HUES64 (cell line): ENCODE results near the gene ICE2. TPM values are rescaled to one million over a fixed set of nuclear protein-coding genes. Genes with fewer than 3 reads are reported as not detected.

Source experiments
- H3K27ac ChIP-seq: 2 replicates; pipeline ENCODE4 v1.7.0; 2013; ENCODE audit warnings: low read depth, low read length, inconsistent platforms
- H3K27me3 ChIP-seq: 2 replicates; pipeline ENCODE4 v1.6.1; 2013; ENCODE audit warnings: mild to moderate bottlenecking, low read length; ENCODE audit not compliant: insufficient read depth
- H3K36me3 ChIP-seq: 2 replicates; pipeline ENCODE4 v1.6.1; 2013; ENCODE audit warnings: mild to moderate bottlenecking, low read length; ENCODE audit not compliant: insufficient read depth
- H3K4me1 ChIP-seq: 2 replicates; pipeline ENCODE4 v1.6.1; 2013; ENCODE audit warnings: mild to moderate bottlenecking, low read length, moderate library complexity; ENCODE audit not compliant: insufficient read depth
- H3K4me3 ChIP-seq: 2 replicates; pipeline ENCODE4 v1.5.1; 2013; ENCODE audit warnings: mild to moderate bottlenecking, low read length, moderate library complexity
- H3K9ac ChIP-seq: 2 replicates; pipeline ENCODE4 v1.6.1; 2013; ENCODE audit warnings: mild to moderate bottlenecking, low read depth, low read length
- H3K9me3 ChIP-seq: 2 replicates; pipeline ENCODE4 v1.6.1; 2013; ENCODE audit warnings: low read depth, low read length; ENCODE audit not compliant: insufficient read depth
- WGBS: fragments of 150-250, 120-280 bp; methylation state at CpG from one replicate; pipeline ENCODE4 v1.1.7; 2013; ENCODE audit warnings: missing lambda C conversion rate; 5-methylcytosine and 5-hydroxymethylcytosine counted together
- polyA plus RNA-seq, 2 experiments: library from polyadenylated mRNA; stranded (reverse); fragments of 50-300 nt; gene quantifications; one replicate each; pipeline ENCODE4 v1.2.3, GENCODE V29; 2013

The ICE2 gene
- polyA plus RNA-seq (2013, experiment 1 of 2): 51.1 TPM
- polyA plus RNA-seq (2013, experiment 2 of 2): 54.9 TPM

- under 1% methylated on average over 57 of the region's 57 CpGs for WGBS
- Histone ChIP-seq H3K27me3 (no peaks in the 10 kb centered on the region), H3K27ac (peak within 1 kb of the TSS; percentile 92), H3K4me3 (peak within 1 kb of the TSS; percentile 94), H3K9me3 (no peaks in the 10 kb centered on the region), H3K9ac (peak within 1 kb of the TSS; percentile 97), H3K4me1 (peaks cover 17% of the 10 kb centered on the region; the same call in 1 of the 2 replicates), H3K36me3 (peaks cover 32% of the 10 kb centered on the region)
Measured at GRCh38 chr15:60478566-60479360, at the start of gene ICE2. Gene ICE2, minus strand, starts transcription at chr15:60479142. Its CDS starts 1,165 bp downstream, at chr15:60477977.

GRCh38 chr15:60528530-60528929 is 49.6 kb upstream of the ICE2 start:
- H3K4me3 ChIP-seq: no peak overlapping the region
- no peaks in the 10 kb centered on the region for H3K4me1 ChIP-seq
- WGBS: 86% methylated on average over 1 of the region's 1 CpG
- H3K9me3 ChIP-seq: no peaks in the 10 kb centered on the region
- H3K27ac ChIP-seq: no peak overlapping the region
- no peak overlapping the region for H3K9ac ChIP-seq
- peaks cover 3% of the 10 kb centered on the region; the same call in 1 of the 2 replicates for H3K36me3 ChIP-seq
- no peaks in the 10 kb centered on the region for H3K27me3 ChIP-seq

- Histone ChIP-seq H3K27ac (no peak overlapping the region), H3K9ac (no peak overlapping the region), H3K36me3 (peaks cover 3% of the 10 kb centered on the region; the same call in 1 of the 2 replicates), H3K27me3 (no peaks in the 10 kb centered on the region), H3K4me1 (no peaks in the 10 kb centered on the region), H3K4me3 (no peak overlapping the region), H3K9me3 (no peaks in the 10 kb centered on the region)
- 89% methylated on average over 4 of the region's 4 CpGs for WGBS
Measured at GRCh38 chr15:60527456-60527855, 48.5 kb upstream of the ICE2 start.

GRCh38 chr15:60526127-60526616 is 47.2 kb upstream of the ICE2 start:
- H3K4me3 ChIP-seq: no peak overlapping the region
- H3K36me3 ChIP-seq: peaks cover 3% of the 10 kb centered on the region; the same call in 1 of the 2 replicates
- no peak overlapping the region for H3K27ac ChIP-seq
- no peaks in the 10 kb centered on the region for H3K27me3 ChIP-seq
- 92% methylated on average over 10 of the region's 10 CpGs for WGBS
- no peak overlapping the region for H3K9ac ChIP-seq
- no peaks in the 10 kb centered on the region for H3K4me1 ChIP-seq
- no peaks in the 10 kb centered on the region for H3K9me3 ChIP-seq

GRCh38 chr15:60525341-60526039 is 46.5 kb upstream of the ICE2 start:
- H3K4me3 ChIP-seq: no peak overlapping the region
- 92% methylated on average over 3 of the region's 4 CpGs for WGBS

GRCh38 chr15:60523056-60523455 is 44.1 kb upstream of the ICE2 start:
- Histone ChIP-seq H3K27ac (no peak overlapping the region), H3K27me3 (no peaks in the 10 kb centered on the region), H3K9ac (no peak overlapping the region), H3K4me1 (peaks cover 22% of the 10 kb centered on the region), H3K4me3 (no peak overlapping the region), H3K36me3 (no peaks in the 10 kb centered on the region), H3K9me3 (no peaks in the 10 kb centered on the region)
- WGBS: 45% methylated on average over 2 of the region's 2 CpGs

More at GRCh38 chr15:60525341-60526039, 46.5 kb upstream of the ICE2 start:
- no peak overlapping the region for H3K27ac ChIP-seq
- peaks cover 2% of the 10 kb centered on the region; the same call in 1 of the 2 replicates for H3K4me1 ChIP-seq
- no peaks in the 10 kb centered on the region for H3K9me3 ChIP-seq
- H3K9ac ChIP-seq: no peak overlapping the region
- peaks cover 2% of the 10 kb centered on the region; the same call in 1 of the 2 replicates for H3K36me3 ChIP-seq
- no peaks in the 10 kb centered on the region for H3K27me3 ChIP-seq

- 72% methylated on average over 8 of the region's 8 CpGs for WGBS
- no peak overlapping the region for H3K4me3 ChIP-seq
Measured at GRCh38 chr15:60520825-60521368, 42.0 kb upstream of the ICE2 start.

GRCh38 chr15:60520013-60520824 is 41.3 kb upstream of the ICE2 start:
- Histone ChIP-seq H3K27ac (peak overlapping the region; percentile 42), H3K9ac (peak overlapping the region; percentile 41; the same call in 1 of the 2 replicates), H3K4me3 (no peak overlapping the region; the same call in 1 of the 2 replicates), H3K9me3 (no peaks in the 10 kb centered on the region), H3K27me3 (no peaks in the 10 kb centered on the region), H3K36me3 (no peaks in the 10 kb centered on the region), H3K4me1 (peaks cover 22% of the 10 kb centered on the region)
- 73% methylated on average over 5 of the region's 6 CpGs for WGBS

More at GRCh38 chr15:60520825-60521368, 42.0 kb upstream of the ICE2 start:
- H3K27ac ChIP-seq: no peak overlapping the region
- H3K9ac ChIP-seq: no peak overlapping the region
- no peaks in the 10 kb centered on the region for H3K36me3 ChIP-seq
- H3K27me3 ChIP-seq: no peaks in the 10 kb centered on the region
- peaks cover 22% of the 10 kb centered on the region for H3K4me1 ChIP-seq
- H3K9me3 ChIP-seq: no peaks in the 10 kb centered on the region

GRCh38 chr15:60519218-60519617 is 40.3 kb upstream of the ICE2 start:
- H3K36me3 ChIP-seq: no peaks in the 10 kb centered on the region
- 89% methylated on average over 1 of the region's 1 CpG for WGBS
- no peak overlapping the region for H3K9ac ChIP-seq
- no peak overlapping the region for H3K27ac ChIP-seq
- no peaks in the 10 kb centered on the region for H3K9me3 ChIP-seq
- H3K4me1 ChIP-seq: peaks cover 22% of the 10 kb centered on the region
- no peaks in the 10 kb centered on the region for H3K27me3 ChIP-seq
- H3K4me3 ChIP-seq: no peak overlapping the region

GRCh38 chr15:60518511-60518910 is 39.6 kb upstream of the ICE2 start:
- no peaks in the 10 kb centered on the region; the same call in 1 of the 2 replicates for H3K36me3 ChIP-seq
- WGBS: 82% methylated on average over 8 of the region's 8 CpGs
- H3K4me1 ChIP-seq: peaks cover 22% of the 10 kb centered on the region
- H3K9ac ChIP-seq: no peak overlapping the region
- no peak overlapping the region for H3K4me3 ChIP-seq
- no peaks in the 10 kb centered on the region for H3K9me3 ChIP-seq
- H3K27me3 ChIP-seq: no peaks in the 10 kb centered on the region
- no peak overlapping the region for H3K27ac ChIP-seq
